MV-4-11 (cell line): Measurements from ENCODE around the gene GIPR.
"Not testable (repeated sequence)": the region's sequence is repeated elsewhere in the genome, so short reads cannot be mapped to it uniquely, and the experiment has no call there.

Source experiments
- DNase-seq: peaks from one replicate; lab custom pipeline; 2025; lab: John Stamatoyannopoulos, UW

Gene GIPR

GRCh38 chr19:45667620-45668341 is at the start of gene GIPR:
Gene GIPR (plus strand): TSS chr19:45668221. CDS start chr19:45669521, 1,300 bp downstream.
- peak; percentile 74 for DNase-seq

- DNase-seq, result no peak
Observed at GRCh38 chr19:45621389-45621788, 46.6 kb upstream of the GIPR start.

GRCh38 chr19:45621976-45622503 is 46.0 kb upstream of the GIPR start:
- DNase-seq, result no peak

- DNase-seq, result no peak
Observed at GRCh38 chr19:45623984-45624383, 44.0 kb upstream of the GIPR start.

GRCh38 chr19:45628219-45628618 is 39.8 kb upstream of the GIPR start:
- DNase-seq, result not testable (repeated sequence)

GRCh38 chr19:45629704-45630103 is 38.3 kb upstream of the GIPR start:
- DNase-seq, result no peak

- DNase-seq, result peak; percentile 51
Observed at GRCh38 chr19:45630463-45630862, 37.6 kb upstream of the GIPR start.

GRCh38 chr19:45632468-45633196 is 35.4 kb upstream of the GIPR start:
- no peak for DNase-seq

- no peak for DNase-seq
Observed at GRCh38 chr19:45636275-45636674, 31.7 kb upstream of the GIPR start.

- no peak for DNase-seq
Observed at GRCh38 chr19:45636902-45637301, 31.1 kb upstream of the GIPR start.

- no peak for DNase-seq
Observed at GRCh38 chr19:45637890-45638667, 29.9 kb upstream of the GIPR start.

GRCh38 chr19:45638930-45639729 is 28.9 kb upstream of the GIPR start, which contains the start of gene EML2:
Gene EML2 (minus strand): TSS chr19:45639397. CDS start chr19:45639376, 21 bp downstream.
- peak; percentile 43 for DNase-seq

- DNase-seq, result no peak
Observed at GRCh38 chr19:45640849-45641273, 27.2 kb upstream of the GIPR start.

GRCh38 chr19:45641274-45642105 is 26.5 kb upstream of the GIPR start:
- peak; percentile 99 for DNase-seq

- DNase-seq, result peak; percentile 93
Observed at GRCh38 chr19:45643024-45643926, 24.7 kb upstream of the GIPR start.

GRCh38 chr19:45643927-45644771 is 23.9 kb upstream of the GIPR start:
- DNase-seq, result no peak

- no peak for DNase-seq
Observed at GRCh38 chr19:45645068-45645630, 22.9 kb upstream of the GIPR start.
